A549 (cell line): Measurements from ENCODE around the gene ATP6V1A. TPM values are rescaled to one million over a fixed set of nuclear protein-coding genes. Genes with fewer than 3 reads are reported as not detected.

Source experiments
- ATAC-seq, 2 experiments: fragments of 200-7000 bp in 1 of 2; fragments of >200 bp in 1 of 2; cut with Nextera tagmentation in 1 of 2; cut with Tn5 transposase in 1 of 2; 3 replicates each; pipeline versions ENCODE4 v1.8.0 to v1.9.1; 2018 to 2020; ENCODE audit warnings: mild to moderate bottlenecking in 1 of 2, moderate library complexity in 1 of 2
- CTCF ChIA-PET: fragments of 300-600 bp; sonication (Branson Sonifier 250); formaldehyde crosslinking; extraction: SDS; loops from one replicate; lab custom pipeline; 2021; ENCODE audit warnings: antibody characterized with exemption, inconsistent platforms; lab: Yijun Ruan, JAX
- POLR2A ChIA-PET: fragments of 350-600 bp; formaldehyde crosslinking; extraction: SDS; loops from one replicate; lab custom pipeline; 2021; ENCODE audit warnings: antibody characterized with exemption, inconsistent platforms; lab: Yijun Ruan, JAX
- DNase-seq, 2 experiments: peaks; one replicate each; pipeline versions ENCODE4 v3.0.0 to v3.0.0-alpha.2; 2011 to 2016; ENCODE audit warnings: low read depth in 1 of 2, low spot score in 1 of 2
- FAIRE-seq: peaks from 2 replicates; lab custom pipeline; 2011; peaks lifted over from hg19 to GRCh38; lab: Jason Lieb, UNC
- H3K27ac ChIP-seq, 2 experiments: fragments of >200 bp; sonication (Bioruptor Twin); formaldehyde crosslinking; 3 replicates each; pipeline ENCODE4 v1.5.1; 2016 to 2017
- H3K4me1 ChIP-seq: fragments of >200 bp; sonication (Bioruptor Twin); formaldehyde crosslinking; 3 replicates; pipeline ENCODE4 v1.6.1; 2016
- H3K4me2 ChIP-seq: fragments of >200 bp; sonication (Bioruptor Twin); formaldehyde crosslinking; 3 replicates; pipeline ENCODE4 v1.6.1; 2016
- H3K4me3 ChIP-seq: fragments of >200 bp; sonication (Bioruptor Twin); formaldehyde crosslinking; 3 replicates; pipeline ENCODE4 v1.5.1; 2016
- H3K9me3 ChIP-seq: fragments of >200 bp; sonication (Bioruptor Twin); formaldehyde crosslinking; 3 replicates; pipeline ENCODE4 v1.6.1; 2016
- ATOH8 ChIP-seq: fragments of 250-450 bp; sonication (Bioruptor Pico); IDR thresholded peaks from 2 replicates; pipeline ENCODE4 v1.5.0; 2020; ENCODE audit warnings: low read depth, mild to moderate bottlenecking, moderate library complexity
- CBX2 ChIP-seq: fragments of 200-600 bp; sonication (generic); IDR thresholded peaks from 2 replicates; pipeline ENCODE4 v1.6.1; 2016; ENCODE audit warnings: low read depth, mild to moderate bottlenecking, borderline replicate concordance
- CEBPB ChIP-seq, 2 experiments: fragments of >200 bp in 1 of 2; sonication (Bioruptor Twin) in 1 of 2; formaldehyde crosslinking in 1 of 2; IDR thresholded peaks; 2 replicates each; pipeline ENCODE4 v1.6.1; 2012 to 2016
- CHD4 ChIP-seq: fragments of 200-600 bp; sonication (generic); IDR thresholded peaks from 2 replicates; pipeline ENCODE4 v1.6.1; 2016; ENCODE audit warnings: antibody characterized with exemption, mild to moderate bottlenecking, borderline replicate concordance
- CTCF ChIP-seq: fragments of >200 bp; sonication (Bioruptor Twin); formaldehyde crosslinking; IDR thresholded peaks from 3 replicates; pipeline ENCODE4 v1.5.1; 2016
- EP300 ChIP-seq, 2 experiments: fragments of >200 bp; sonication (Bioruptor Twin); formaldehyde crosslinking; IDR thresholded peaks; 2 replicates in 1 of 2; 3 replicates in 1 of 2; pipeline ENCODE4 v1.6.1; 2016 to 2017
- GATA3 ChIP-seq: IDR thresholded peaks from 2 replicates; pipeline ENCODE4 v1.6.1; 2012; ENCODE audit warnings: borderline replicate concordance
- HDAC2 ChIP-seq: fragments of 200-600 bp; sonication (generic); IDR thresholded peaks from 2 replicates; pipeline ENCODE4 v1.6.1; 2016
- KDM5A ChIP-seq: fragments of 200-600 bp; sonication (generic); IDR thresholded peaks from 2 replicates; pipeline ENCODE4 v1.6.1; 2016; ENCODE audit warnings: antibody characterized with exemption, mild to moderate bottlenecking
- MAFK ChIP-seq: fragments of 450-650 bp; IDR thresholded peaks from 2 replicates; pipeline ENCODE4 v1.6.1; 2014; ENCODE audit not compliant: partially characterized antibody
- MYC ChIP-seq: IDR thresholded peaks from 2 replicates; pipeline ENCODE4 v1.6.1; 2012; ENCODE audit warnings: mild to moderate bottlenecking, inconsistent platforms, low read length, improper control_type of control experiment, borderline replicate concordance
- NFE2L2 ChIP-seq: fragments of 150-350 bp; conservative IDR thresholded peaks from 2 replicates; pipeline ENCODE4 v1.6.1; 2014; ENCODE audit warnings: low read length
- NR3C1 ChIP-seq: fragments of >200 bp; sonication (Bioruptor Twin); formaldehyde crosslinking; IDR thresholded peaks from 3 replicates; pipeline ENCODE4 v1.6.1; 2017
- USF2 ChIP-seq: fragments of 450-650 bp; IDR thresholded peaks from 2 replicates; pipeline ENCODE4 v1.6.1; 2014; ENCODE audit warnings: antibody characterized with exemption
- WGBS: methylation state at CpG from one replicate; pipeline ENCODE4 v1.1.6; 2017; ENCODE audit errors: missing lambda C conversion rate; 5-methylcytosine and 5-hydroxymethylcytosine counted together
- polyA plus RNA-seq, 4 experiments: library from polyadenylated mRNA; depleted of rRNA in 3 of 4; stranded (reverse); fragments of >200 nt; fragmentation: RNase III in 1 of 4; extraction: RNeasy Plus Mini Kit Qiagen cat#74134 plus additional on column Dnase treatment in 1 of 4; gene quantifications; 2 replicates in 3 of 4; 3 replicates in 1 of 4; pipeline ENCODE4 v1.2.3, GENCODE V29; 2011 to 2017
- TF ChIP-seq, protein P1 (sequence below): IDR thresholded peaks from 2 replicates; pipeline ENCODE4 v1.6.1; 2012
- TF ChIP-seq, protein P2 (sequence below): IDR thresholded peaks from 2 replicates; pipeline ENCODE4 v1.6.1; 2012; ENCODE audit warnings: low read depth, borderline replicate concordance
- TF ChIP-seq, protein P3 (sequence below): fragments of 150-350 bp; IDR thresholded peaks from 2 replicates; pipeline ENCODE4 v1.6.1; 2014; ENCODE audit warnings: low read depth, mild to moderate bottlenecking, low read length
- TF ChIP-seq, protein P4 (sequence below): fragments of 200-600 bp; sonication (generic); IDR thresholded peaks from 2 replicates; pipeline ENCODE4 v1.6.1; 2016; ENCODE audit warnings: antibody characterized with exemption, mild to moderate bottlenecking, moderate library complexity

Gene ATP6V1A
- polyA plus RNA-seq, 2 of the 4 experiments (the other 2 are of a cell fraction), result 23.4 to 39.8 TPM

- Histone ChIP-seq H3K9me3 (no peaks in the 10 kb centered on the region), H3K27ac (no peak overlapping the region), H3K4me1 (peaks cover 43% of the 10 kb centered on the region), H3K4me3 (no peak overlapping the region), H3K4me2 (peak overlapping the region; percentile 86)
- no peak for ATAC-seq
- no peak for FAIRE-seq
- CTCF ChIA-PET, result interaction anchor here (1.5 to 3.0 kb wide), 2 partner anchors 16 to 250 kb away, joined by 3 to 22 read pairs; no protein-coding TSS in a partner anchor
- TF ChIP-seq MYC, result no peak
- TF ChIP-seq CEBPB (IDR thresholded peaks at IDR 0.05), result no peak
- TF ChIP-seq NFE2L2, result no peak
- no peak for TF ChIP-seq MAFK
- no peak for TF ChIP-seq CTCF
- no peak for TF ChIP-seq CHD4
- no peak for TF ChIP-seq ATOH8
- no peak for TF ChIP-seq EP300 (IDR thresholded peaks at IDR 0.05)
- TF ChIP-seq CBX2, result no peak
- TF ChIP-seq USF2, result no peak
- no peak for TF ChIP-seq KDM5A
- TF ChIP-seq HDAC2, result no peak
- no peak for TF ChIP-seq GATA3
- TF ChIP-seq, protein P1, sequence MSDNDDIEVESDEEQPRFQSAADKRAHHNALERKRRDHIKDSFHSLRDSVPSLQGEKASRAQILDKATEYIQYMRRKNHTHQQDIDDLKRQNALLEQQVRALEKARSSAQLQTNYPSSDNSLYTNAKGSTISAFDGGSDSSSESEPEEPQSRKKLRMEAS, result no peak
- TF ChIP-seq NR3C1, result no peak
- TF ChIP-seq, protein P2, sequence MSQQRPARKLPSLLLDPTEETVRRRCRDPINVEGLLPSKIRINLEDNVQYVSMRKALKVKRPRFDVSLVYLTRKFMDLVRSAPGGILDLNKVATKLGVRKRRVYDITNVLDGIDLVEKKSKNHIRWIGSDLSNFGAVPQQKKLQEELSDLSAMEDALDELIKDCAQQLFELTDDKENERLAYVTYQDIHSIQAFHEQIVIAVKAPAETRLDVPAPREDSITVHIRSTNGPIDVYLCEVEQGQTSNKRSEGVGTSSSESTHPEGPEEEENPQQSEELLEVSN, result no peak
- TF ChIP-seq, protein P3, sequence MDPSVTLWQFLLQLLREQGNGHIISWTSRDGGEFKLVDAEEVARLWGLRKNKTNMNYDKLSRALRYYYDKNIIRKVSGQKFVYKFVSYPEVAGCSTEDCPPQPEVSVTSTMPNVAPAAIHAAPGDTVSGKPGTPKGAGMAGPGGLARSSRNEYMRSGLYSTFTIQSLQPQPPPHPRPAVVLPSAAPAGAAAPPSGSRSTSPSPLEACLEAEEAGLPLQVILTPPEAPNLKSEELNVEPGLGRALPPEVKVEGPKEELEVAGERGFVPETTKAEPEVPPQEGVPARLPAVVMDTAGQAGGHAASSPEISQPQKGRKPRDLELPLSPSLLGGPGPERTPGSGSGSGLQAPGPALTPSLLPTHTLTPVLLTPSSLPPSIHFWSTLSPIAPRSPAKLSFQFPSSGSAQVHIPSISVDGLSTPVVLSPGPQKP, result no peak
- TF ChIP-seq, protein P4, sequence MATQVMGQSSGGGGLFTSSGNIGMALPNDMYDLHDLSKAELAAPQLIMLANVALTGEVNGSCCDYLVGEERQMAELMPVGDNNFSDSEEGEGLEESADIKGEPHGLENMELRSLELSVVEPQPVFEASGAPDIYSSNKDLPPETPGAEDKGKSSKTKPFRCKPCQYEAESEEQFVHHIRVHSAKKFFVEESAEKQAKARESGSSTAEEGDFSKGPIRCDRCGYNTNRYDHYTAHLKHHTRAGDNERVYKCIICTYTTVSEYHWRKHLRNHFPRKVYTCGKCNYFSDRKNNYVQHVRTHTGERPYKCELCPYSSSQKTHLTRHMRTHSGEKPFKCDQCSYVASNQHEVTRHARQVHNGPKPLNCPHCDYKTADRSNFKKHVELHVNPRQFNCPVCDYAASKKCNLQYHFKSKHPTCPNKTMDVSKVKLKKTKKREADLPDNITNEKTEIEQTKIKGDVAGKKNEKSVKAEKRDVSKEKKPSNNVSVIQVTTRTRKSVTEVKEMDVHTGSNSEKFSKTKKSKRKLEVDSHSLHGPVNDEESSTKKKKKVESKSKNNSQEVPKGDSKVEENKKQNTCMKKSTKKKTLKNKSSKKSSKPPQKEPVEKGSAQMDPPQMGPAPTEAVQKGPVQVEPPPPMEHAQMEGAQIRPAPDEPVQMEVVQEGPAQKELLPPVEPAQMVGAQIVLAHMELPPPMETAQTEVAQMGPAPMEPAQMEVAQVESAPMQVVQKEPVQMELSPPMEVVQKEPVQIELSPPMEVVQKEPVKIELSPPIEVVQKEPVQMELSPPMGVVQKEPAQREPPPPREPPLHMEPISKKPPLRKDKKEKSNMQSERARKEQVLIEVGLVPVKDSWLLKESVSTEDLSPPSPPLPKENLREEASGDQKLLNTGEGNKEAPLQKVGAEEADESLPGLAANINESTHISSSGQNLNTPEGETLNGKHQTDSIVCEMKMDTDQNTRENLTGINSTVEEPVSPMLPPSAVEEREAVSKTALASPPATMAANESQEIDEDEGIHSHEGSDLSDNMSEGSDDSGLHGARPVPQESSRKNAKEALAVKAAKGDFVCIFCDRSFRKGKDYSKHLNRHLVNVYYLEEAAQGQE, result no peak
- WGBS, result 59% methylated on average over 7 of the region's 7 CpGs
- POLR2A ChIA-PET, result no interaction called here
- DNase-seq, result no peak
These were observed 3.7 kb upstream of the ATP6V1A start for GRCh38 chr3:113743006-113743630.
